DND-41 (cell line): Measurements from ENCODE around the gene APMAP.
"Not testable (repeated sequence)": the region's sequence is repeated elsewhere in the genome, so short reads cannot be mapped to it uniquely, and the experiment has no call there.

Experiments used
- ATAC-seq: fragments of 200-7000 bp; cut with Tn5 transposase; 3 replicates; pipeline ENCODE4 v1.9.1; 2021; ENCODE audit warnings: low read depth; ENCODE audit not compliant: insufficient read depth
- DNase-seq: peaks from one replicate; pipeline ENCODE4 v3.0.0-alpha.2; 2020
- H2AFZ ChIP-seq: 2 replicates; pipeline ENCODE4 v1.6.0; 2012; ENCODE audit warnings: low read depth, low read length
- H3K27ac ChIP-seq: 2 replicates; pipeline ENCODE4 v1.5.1; 2012; ENCODE audit warnings: low read length, inconsistent platforms
- H3K27me3 ChIP-seq: fragments of 200-600 bp; sonication (generic); 2 replicates; pipeline ENCODE4 v1.6.0; 2012; ENCODE audit warnings: low read length, mild to moderate bottlenecking, inconsistent platforms; ENCODE audit not compliant: insufficient read depth, poor library complexity
- H3K36me3 ChIP-seq: 2 replicates; pipeline ENCODE4 v1.5.1; 2012; ENCODE audit warnings: low read length, inconsistent platforms; ENCODE audit not compliant: insufficient read depth
- H3K4me1 ChIP-seq: 2 replicates; pipeline ENCODE4 v1.5.1; 2012; ENCODE audit warnings: mild to moderate bottlenecking, low read length; ENCODE audit not compliant: insufficient read depth
- H3K4me2 ChIP-seq: 2 replicates; pipeline ENCODE4 v1.6.0; 2012; ENCODE audit warnings: mild to moderate bottlenecking, moderate library complexity, low read length, inconsistent platforms; ENCODE audit not compliant: insufficient read depth
- H3K4me3 ChIP-seq, 2 experiments: fragments of 200-600 bp in 1 of 2; shearing (Covaris generic) in 1 of 2; 2 replicates each; pipeline ENCODE4 v1.5.1; 2012 to 2016; ENCODE audit warnings: inconsistent platforms in 2 of 2, low read length in 2 of 2, mild to moderate bottlenecking in 2 of 2, low read depth in 1 of 2, moderate library complexity in 1 of 2
- H3K79me2 ChIP-seq: 2 replicates; pipeline ENCODE4 v1.6.0; 2012; ENCODE audit warnings: low read length, inconsistent platforms; ENCODE audit not compliant: insufficient read depth
- H3K9ac ChIP-seq: 2 replicates; pipeline ENCODE4 v1.6.0; 2012; ENCODE audit warnings: low read depth, mild to moderate bottlenecking, inconsistent platforms, low read length, moderate library complexity
- H3K9me3 ChIP-seq: 2 replicates; pipeline ENCODE4 v1.5.1; 2012; ENCODE audit warnings: low read length, moderate library complexity, mild to moderate bottlenecking, inconsistent platforms; ENCODE audit not compliant: insufficient read depth, severe bottlenecking
- H4K20me1 ChIP-seq: 2 replicates; pipeline ENCODE4 v1.6.0; 2012; ENCODE audit warnings: low read length; ENCODE audit not compliant: insufficient read depth
- EZH2 ChIP-seq: IDR thresholded peaks from 3 replicates; pipeline ENCODE4 v1.6.1; 2012; ENCODE audit warnings: borderline replicate concordance, low read depth, mild to moderate bottlenecking, moderate library complexity, low read length, inconsistent platforms; ENCODE audit not compliant: severe bottlenecking
- TF ChIP-seq, protein P1 (sequence below): IDR thresholded peaks from 2 replicates; pipeline ENCODE4 v1.5.1; 2012; ENCODE audit warnings: borderline replicate concordance, low read length, moderate library complexity, mild to moderate bottlenecking; ENCODE audit not compliant: poor library complexity, severe bottlenecking; ENCODE audit errors: extremely low read depth

The APMAP gene

DNA sequence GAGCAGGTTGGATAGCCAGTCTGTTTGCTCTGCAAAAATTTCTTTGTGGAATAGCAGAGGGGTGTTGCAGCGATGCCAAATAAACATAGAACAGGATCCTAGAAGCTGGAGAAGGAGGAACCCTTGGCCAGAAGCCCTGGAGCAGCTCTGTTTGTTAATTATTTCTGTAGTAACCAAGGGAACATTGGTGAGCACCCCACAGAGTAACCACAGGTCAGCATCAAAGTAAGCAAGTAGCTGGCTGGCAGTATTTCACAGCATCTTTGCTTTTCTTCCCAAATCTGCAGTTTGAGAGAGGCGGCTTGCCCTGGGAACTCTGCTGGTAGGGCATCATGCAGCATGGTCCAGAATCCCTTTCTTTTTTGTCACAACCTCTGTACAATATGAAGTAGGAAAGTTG, 12.7 kb upstream of the APMAP start:
- H3K4me1 ChIP-seq, result no peaks in the 10 kb centered on the region
- no peaks in the 10 kb centered on the region for H3K27me3 ChIP-seq
- no peak overlapping the region for H2AFZ ChIP-seq
- TF ChIP-seq, protein P1, sequence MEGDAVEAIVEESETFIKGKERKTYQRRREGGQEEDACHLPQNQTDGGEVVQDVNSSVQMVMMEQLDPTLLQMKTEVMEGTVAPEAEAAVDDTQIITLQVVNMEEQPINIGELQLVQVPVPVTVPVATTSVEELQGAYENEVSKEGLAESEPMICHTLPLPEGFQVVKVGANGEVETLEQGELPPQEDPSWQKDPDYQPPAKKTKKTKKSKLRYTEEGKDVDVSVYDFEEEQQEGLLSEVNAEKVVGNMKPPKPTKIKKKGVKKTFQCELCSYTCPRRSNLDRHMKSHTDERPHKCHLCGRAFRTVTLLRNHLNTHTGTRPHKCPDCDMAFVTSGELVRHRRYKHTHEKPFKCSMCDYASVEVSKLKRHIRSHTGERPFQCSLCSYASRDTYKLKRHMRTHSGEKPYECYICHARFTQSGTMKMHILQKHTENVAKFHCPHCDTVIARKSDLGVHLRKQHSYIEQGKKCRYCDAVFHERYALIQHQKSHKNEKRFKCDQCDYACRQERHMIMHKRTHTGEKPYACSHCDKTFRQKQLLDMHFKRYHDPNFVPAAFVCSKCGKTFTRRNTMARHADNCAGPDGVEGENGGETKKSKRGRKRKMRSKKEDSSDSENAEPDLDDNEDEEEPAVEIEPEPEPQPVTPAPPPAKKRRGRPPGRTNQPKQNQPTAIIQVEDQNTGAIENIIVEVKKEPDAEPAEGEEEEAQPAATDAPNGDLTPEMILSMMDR, result no peak
- no peak for TF ChIP-seq EZH2
- DNase-seq, result no peak
- H3K79me2 ChIP-seq, result no peaks in the 10 kb centered on the region
- no peak overlapping the region for H3K4me2 ChIP-seq
- H3K9ac ChIP-seq, result no peak overlapping the region
- no peak overlapping the region for H3K27ac ChIP-seq
- ATAC-seq, result no peak
- H3K9me3 ChIP-seq, result no peaks in the 10 kb centered on the region
- H3K36me3 ChIP-seq, result peaks cover 54% of the 10 kb centered on the region
- H3K4me3 ChIP-seq, result no peak overlapping the region
- no peaks in the 10 kb centered on the region for H4K20me1 ChIP-seq

DNA sequence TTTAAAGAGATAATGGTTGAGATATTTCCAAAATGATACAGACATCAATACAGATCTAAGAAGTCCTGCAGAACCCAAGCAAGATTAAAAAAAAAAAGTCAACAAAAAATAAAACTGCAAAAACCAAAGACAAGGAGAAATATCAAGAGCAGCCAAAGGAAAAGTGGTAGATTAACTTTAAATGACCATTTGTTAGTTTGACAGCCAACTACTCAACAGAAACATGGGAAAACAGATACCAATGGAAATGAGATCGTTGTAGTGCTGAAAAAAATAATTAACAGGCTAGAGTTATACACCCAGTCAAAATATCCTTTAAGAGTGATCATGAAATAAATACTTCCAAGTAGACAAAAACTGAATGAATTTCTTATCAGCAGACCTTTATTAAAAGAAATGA, 10.5 kb upstream of the APMAP start:
- Histone ChIP-seq H3K4me3 (no peak overlapping the region), H3K36me3 (peaks cover 32% of the 10 kb centered on the region), H3K79me2 (no peaks in the 10 kb centered on the region), H3K27me3 (no peaks in the 10 kb centered on the region), H2AFZ (no peak overlapping the region), H3K4me2 (no peak overlapping the region), H3K4me1 (no peaks in the 10 kb centered on the region), H3K27ac (no peak overlapping the region), H4K20me1 (no peaks in the 10 kb centered on the region), H3K9ac (no peak overlapping the region), H3K9me3 (no peaks in the 10 kb centered on the region)
- no peak for TF ChIP-seq EZH2
- TF ChIP-seq, protein P1, result no peak
- DNase-seq, result no peak
- no peak for ATAC-seq

DNA sequence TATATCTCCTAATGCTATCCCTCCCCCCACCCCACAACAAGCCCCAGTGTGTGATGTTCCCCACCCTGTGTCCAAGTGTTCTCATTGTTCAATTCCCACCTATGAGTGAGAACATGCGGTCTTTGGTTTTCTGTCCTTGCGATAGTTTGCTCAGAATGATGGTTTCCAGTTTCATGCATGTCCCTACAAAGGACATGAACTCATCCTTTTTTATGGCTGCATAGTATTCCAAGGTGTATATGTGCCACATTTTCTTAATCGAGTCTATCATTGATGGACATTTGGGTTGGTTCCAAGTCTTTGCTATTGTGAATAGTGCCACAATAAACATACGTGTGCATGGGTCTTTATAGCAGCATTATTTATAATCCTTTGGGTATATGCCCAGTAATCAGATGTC, 8.8 kb upstream of the APMAP start:
- not testable (repeated sequence) for H3K4me3 ChIP-seq, H3K79me2 ChIP-seq, H2AFZ ChIP-seq, ATAC-seq, H4K20me1 ChIP-seq, H3K4me1 ChIP-seq, H3K9me3 ChIP-seq, H3K27ac ChIP-seq, H3K9ac ChIP-seq, DNase-seq, H3K27me3 ChIP-seq, H3K4me2 ChIP-seq
- peaks cover 15% of the 10 kb centered on the region for H3K36me3 ChIP-seq

DNA sequence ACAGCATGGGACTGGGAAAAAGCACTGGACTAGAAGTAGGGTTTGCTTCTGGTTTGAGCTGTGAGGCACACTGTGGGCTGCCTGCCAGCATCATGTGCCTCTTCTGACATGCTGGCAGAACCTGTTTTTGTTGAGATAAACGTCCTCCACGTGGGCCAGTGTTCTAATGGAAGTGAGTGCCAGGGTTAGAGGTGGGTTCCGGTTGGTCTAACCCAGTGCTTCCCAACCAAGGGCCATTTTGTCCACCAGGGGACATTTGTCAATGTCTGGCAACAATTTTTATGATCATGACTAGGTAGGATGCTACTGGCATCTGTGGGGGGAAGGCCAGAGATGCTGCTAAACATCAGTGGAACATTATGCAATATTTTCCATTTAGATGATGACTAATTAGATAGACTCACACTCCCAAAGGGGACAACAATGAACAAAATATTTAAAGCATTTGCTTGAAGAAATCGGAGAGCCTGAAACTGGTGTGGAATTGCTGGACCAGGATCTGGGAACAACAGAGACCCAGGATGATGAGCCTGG, 7.8 kb upstream of the APMAP start:
- DNase-seq (no peak), ATAC-seq (no peak)
- Histone ChIP-seq H3K9ac (no peak overlapping the region), H3K27ac (no peak overlapping the region), H2AFZ (no peak overlapping the region), H3K36me3 (peaks cover 6% of the 10 kb centered on the region; the same call in 1 of the 2 replicates), H3K4me3 (no peak overlapping the region), H3K79me2 (no peaks in the 10 kb centered on the region), H4K20me1 (no peaks in the 10 kb centered on the region), H3K4me2 (no peak overlapping the region), H3K27me3 (no peaks in the 10 kb centered on the region), H3K9me3 (no peaks in the 10 kb centered on the region), H3K4me1 (peaks cover under 1% of the 10 kb centered on the region)
- TF ChIP-seq EZH2, result no peak
- TF ChIP-seq, protein P1, result no peak
